Gastrocnemius medialis (tissue), 4 donors: ENCODE data around the gene DNAJC18. TPM values are rescaled to one million over a fixed set of nuclear protein-coding genes. Genes with fewer than 3 reads are reported as not detected.

Experiments used
- ATAC-seq, 2 donors: fragments of 150-250 bp; one replicate each; pipeline ENCODE4 v1.9.1; 2016
- DNase-seq, 2 donors: peaks; one replicate each; pipeline ENCODE4 v3.0.0-alpha.2; 2019
- H3K27ac ChIP-seq, 4 donors: fragments of 200-600 bp; sonication (generic); 1 replicate in 1 of 4; 2 replicates in 3 of 4; pipeline ENCODE4 v1.5.1; 2016 to 2018; ENCODE audit warnings: mild to moderate bottlenecking in 2 of 4, moderate library complexity in 1 of 4
- H3K27me3 ChIP-seq, 3 donors: fragments of 200-600 bp; sonication (generic) in 2 of 3; 1 replicate in 1 of 3; 2 replicates in 2 of 3; pipeline versions ENCODE4 v1.5.1 to v1.6.0; 2016 to 2019; ENCODE audit warnings: mild to moderate bottlenecking in 1 of 3, moderate library complexity in 1 of 3
- H3K36me3 ChIP-seq, 2 donors: fragments of 200-600 bp; sonication (generic) in 1 of 2; one replicate each; pipeline ENCODE4 v1.5.1; 2017 to 2018
- H3K4me1 ChIP-seq, 2 donors: fragments of 200-600 bp; sonication (generic) in 1 of 2; one replicate each; pipeline ENCODE4 v1.5.1; 2016 to 2017; ENCODE audit warnings: mild to moderate bottlenecking in 2 of 2
- H3K4me3 ChIP-seq, 4 donors: fragments of 200-600 bp; sonication (generic) in 3 of 4; 1 replicate in 1 of 4; 2 replicates in 3 of 4; pipeline ENCODE4 v1.5.1; 2016 to 2019; ENCODE audit warnings: mild to moderate bottlenecking in 2 of 4
- H3K9me3 ChIP-seq, 3 donors: fragments of 200-600 bp; sonication (generic) in 2 of 3; 1 replicate in 1 of 3; 2 replicates in 2 of 3; pipeline ENCODE4 v1.5.1; 2016 to 2019
- POLR2A ChIP-seq, 2 donors: fragments of 450-650 bp; IDR thresholded peaks; one replicate each; pipeline ENCODE4 v1.6.1; 2017; ENCODE audit warnings: antibody characterized with exemption in 2 of 2, mild to moderate bottlenecking in 2 of 2, moderate library complexity in 2 of 2
- in situ Hi-C, 4 donors: fragments of 200-750 bp; cut with MboI; loops; one replicate each; pipeline versions ENCODE4 v1.15.0 to v1.8.0; 2017; ENCODE audit warnings: low sequenced_read_pairs in 4 of 4
- intact Hi-C: fragments of 100-400 bp; cut with DNase I; formaldehyde crosslinking; loops from one replicate; pipeline ENCODE4 v1.15.1; 2023; ENCODE audit warnings: low total_unique reads
- total RNA-seq, 4 donors: library from RNA; depleted of rRNA; stranded (reverse); fragments of >200 nt; gene quantifications; one replicate each; pipeline versions ENCODE4 v1.1.0 to v1.2.3, GENCODE V29; 2016
- TF ChIP-seq, protein P1 (sequence below), 5 experiments: fragments of 450-650 bp in 3 of 5; fragments of 200-600 bp in 2 of 5; sonication (generic) in 2 of 5; IDR thresholded peaks in 4 of 5; conservative IDR thresholded peaks in 1 of 5; 1 replicate in 4 of 5; 2 replicates in 1 of 5; pipeline ENCODE4 v1.5.1; 2016 to 2019; ENCODE audit warnings: antibody characterized with exemption in 5 of 5, mild to moderate bottlenecking in 3 of 5, moderate library complexity in 3 of 5

The DNAJC18 gene
- total RNA-seq, 4 donors from 2014 or later: 5.1 to 21.7 (median 13.3) TPM

GRCh38 chr5:139392678-139393496 is 46.4 kb downstream of the DNAJC18 start:
- DNase-seq (peak in 1 of 2 donors; percentile 61), ATAC-seq (no peak)
- peak overlapping the region; percentile 99 to 100 (median 100) for H3K27ac ChIP-seq
- peaks cover 35 to 63% of the 10 kb centered on the region in 2 donors for H3K4me1 ChIP-seq
- no peaks in the 10 kb centered on the region for H3K36me3 ChIP-seq
- in situ Hi-C loops: no loop called here
- no peaks in the 10 kb centered on the region for H3K9me3 ChIP-seq
- TF ChIP-seq, protein P1, sequence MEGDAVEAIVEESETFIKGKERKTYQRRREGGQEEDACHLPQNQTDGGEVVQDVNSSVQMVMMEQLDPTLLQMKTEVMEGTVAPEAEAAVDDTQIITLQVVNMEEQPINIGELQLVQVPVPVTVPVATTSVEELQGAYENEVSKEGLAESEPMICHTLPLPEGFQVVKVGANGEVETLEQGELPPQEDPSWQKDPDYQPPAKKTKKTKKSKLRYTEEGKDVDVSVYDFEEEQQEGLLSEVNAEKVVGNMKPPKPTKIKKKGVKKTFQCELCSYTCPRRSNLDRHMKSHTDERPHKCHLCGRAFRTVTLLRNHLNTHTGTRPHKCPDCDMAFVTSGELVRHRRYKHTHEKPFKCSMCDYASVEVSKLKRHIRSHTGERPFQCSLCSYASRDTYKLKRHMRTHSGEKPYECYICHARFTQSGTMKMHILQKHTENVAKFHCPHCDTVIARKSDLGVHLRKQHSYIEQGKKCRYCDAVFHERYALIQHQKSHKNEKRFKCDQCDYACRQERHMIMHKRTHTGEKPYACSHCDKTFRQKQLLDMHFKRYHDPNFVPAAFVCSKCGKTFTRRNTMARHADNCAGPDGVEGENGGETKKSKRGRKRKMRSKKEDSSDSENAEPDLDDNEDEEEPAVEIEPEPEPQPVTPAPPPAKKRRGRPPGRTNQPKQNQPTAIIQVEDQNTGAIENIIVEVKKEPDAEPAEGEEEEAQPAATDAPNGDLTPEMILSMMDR (IDR thresholded peaks at IDR 0.05 in 4 of 5, conservative IDR thresholded peaks at IDR 0.05 in 1 of 5): peak; percentile 36 to 60 (median 51)
- no peak for TF ChIP-seq POLR2A (IDR thresholded peaks at IDR 0.05)
- intact Hi-C loops: loop anchor here (5.0 kb wide), 1 partner anchor 1771 kb away; no protein-coding TSS in a partner anchor
- no peaks in the 10 kb centered on the region for H3K27me3 ChIP-seq
- H3K4me3 ChIP-seq: peak overlapping the region; percentile 67 to 84 (median 72)

DNA sequence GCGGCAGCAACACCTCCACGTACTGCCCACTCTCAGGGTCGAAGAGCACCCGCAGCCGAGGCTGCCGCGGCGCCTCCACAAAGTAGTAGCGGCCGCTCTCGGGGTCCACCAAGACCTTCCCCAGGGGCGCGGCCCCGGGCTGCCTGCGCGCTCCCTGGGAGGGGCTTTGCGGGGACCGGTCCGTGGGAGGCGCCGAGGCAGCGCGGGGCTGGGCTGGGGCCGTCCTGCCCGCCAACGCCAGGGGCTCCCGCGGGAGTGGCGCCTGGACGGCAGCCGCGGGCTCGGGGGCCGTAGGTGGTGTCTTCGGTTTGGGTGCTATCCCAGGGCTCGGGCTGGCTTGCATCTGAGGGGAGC is 47.0 kb downstream of the DNAJC18 start:
- peak overlapping the region; percentile 99 to 100 (median 100) for H3K27ac ChIP-seq
- H3K36me3 ChIP-seq: no peaks in the 10 kb centered on the region
- DNase-seq (no peak), ATAC-seq (no peak)
- no peak for TF ChIP-seq POLR2A (IDR thresholded peaks at IDR 0.05)
- TF ChIP-seq, protein P1 (IDR thresholded peaks at IDR 0.05 in 4 of 5, conservative IDR thresholded peaks at IDR 0.05 in 1 of 5): no peak
- in situ Hi-C loops: no loop called here
- H3K27me3 ChIP-seq: no peaks in the 10 kb centered on the region
- H3K4me3 ChIP-seq: peak overlapping the region; percentile 67 to 84 (median 72)
- peaks cover 31 to 64% of the 10 kb centered on the region in 2 donors for H3K4me1 ChIP-seq
- H3K9me3 ChIP-seq: no peaks in the 10 kb centered on the region
- intact Hi-C loops: loop anchor here (5.0 kb wide), 1 partner anchor 1770 kb away; no protein-coding TSS in a partner anchor

DNA sequence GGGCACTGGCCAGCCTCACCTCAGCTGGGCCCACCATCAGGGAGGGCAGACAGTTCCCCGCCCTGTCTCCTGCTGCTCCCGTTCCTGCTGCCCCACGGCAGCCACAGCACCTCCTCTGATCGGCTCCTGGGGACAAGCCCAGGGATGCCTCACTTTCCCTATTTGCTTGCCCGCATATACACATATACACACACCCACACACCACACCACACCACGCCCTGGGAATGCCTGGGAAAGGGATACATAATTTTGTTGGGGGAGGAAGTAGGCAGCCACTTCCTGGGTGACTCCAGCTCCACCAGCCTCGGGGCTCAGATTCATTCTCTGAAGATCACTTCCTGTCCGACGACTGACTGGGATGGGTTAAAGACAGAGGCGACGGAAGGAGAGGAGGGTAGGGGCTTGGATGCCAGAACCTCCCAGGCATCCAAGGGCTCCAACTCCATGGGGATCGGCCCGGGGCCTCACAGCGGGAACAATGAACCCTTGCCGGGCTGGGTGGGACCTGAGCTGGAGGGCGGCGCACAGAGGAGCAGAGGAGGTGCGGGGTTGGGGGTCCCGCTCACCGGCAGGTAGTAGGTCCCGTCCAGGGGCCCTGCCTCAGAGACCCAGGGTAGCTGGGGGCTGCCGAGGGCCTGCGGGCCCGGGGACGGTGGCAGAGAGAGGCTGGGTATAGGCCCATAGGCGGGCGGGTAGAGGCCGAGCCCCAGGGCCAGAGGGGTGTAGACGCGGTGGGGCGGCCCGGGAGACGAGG is 47.6 kb downstream of the DNAJC18 start:
- in situ Hi-C loops: no loop called here

More for the DNA sequence above, 47.6 kb downstream of the DNAJC18 start:
- Histone ChIP-seq H3K4me3 (peak overlapping the region; percentile 67 to 84 (median 72)), H3K9me3 (no peaks in the 10 kb centered on the region), H3K4me1 (peaks cover 26 to 60% of the 10 kb centered on the region in 2 donors), H3K36me3 (no peaks in the 10 kb centered on the region), H3K27ac (peak overlapping the region; percentile 99 to 100 (median 100)), H3K27me3 (no peaks in the 10 kb centered on the region)
- no peak for ATAC-seq
- TF ChIP-seq, protein P1 (IDR thresholded peaks at IDR 0.05 in 4 of 5, conservative IDR thresholded peaks at IDR 0.05 in 1 of 5): no peak
- no peak for TF ChIP-seq POLR2A (IDR thresholded peaks at IDR 0.05)
- intact Hi-C loops: loop anchor here (5.0 kb wide), 1 partner anchor 1769 kb away; no protein-coding TSS in a partner anchor
- DNase-seq: no peak
